Measurements from ENCODE around the gene SCGB3A1. TPM values are rescaled to one million over a fixed set of nuclear protein-coding genes. Genes with fewer than 3 reads are reported as not detected.

The SCGB3A1 gene
- total and polyA plus RNA-seq, 2 of the 4 experiments (the other 2 are of a cell fraction), result not detected

DNA sequence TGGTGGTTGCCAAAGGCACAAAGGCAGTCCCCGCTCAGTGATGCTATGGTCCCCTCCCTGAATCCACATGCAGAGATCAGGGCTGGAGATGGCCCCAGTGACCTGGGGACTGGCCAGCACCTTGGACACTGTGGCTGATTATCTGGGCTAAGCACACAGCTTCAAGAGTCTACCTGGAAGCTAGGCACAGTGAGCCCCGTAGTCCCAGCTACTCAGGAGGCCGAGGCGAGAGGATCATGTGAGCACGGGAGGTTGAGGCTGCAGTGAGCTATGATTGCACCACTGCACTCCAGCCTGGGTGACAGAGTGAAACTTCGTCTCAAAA, 8.3 kb upstream of the SCGB3A1 start:
- Histone ChIP-seq H4K91ac (ENCODE audit: insufficient read depth, low read depth, low read length) (no peak overlapping the region), H3K14ac (replicated peaks; ENCODE audit: low read depth, low read length) (no peak overlapping the region), H3K4me1 (ENCODE audit: control insufficient read depth, insufficient read depth, low read length) (no peaks in the 10 kb centered on the region), H4K5ac (ENCODE audit: low read depth, low read length) (no peak overlapping the region), H3K27me3 (ENCODE audit: control insufficient read depth, insufficient read depth, low read length) (peaks cover 7% of the 10 kb centered on the region; the same call in 1 of the 2 replicates), H2AK5ac (ENCODE audit: low read depth, low read length) (no peak overlapping the region), H3K27ac (ENCODE audit: insufficient read depth, low read length) (no peak overlapping the region), H3K4me2 (ENCODE audit: low read depth, low read length) (no peak overlapping the region), H2AK9ac (replicated peaks; ENCODE audit: low read depth, low read length, poor library complexity) (no peak overlapping the region), H2BK15ac (ENCODE audit: low read depth, low read length) (no peak overlapping the region), H3K9me1 (ENCODE audit: insufficient read depth, low read length) (no peaks in the 10 kb centered on the region), H3K4me3 (ENCODE audit: insufficient read depth, low read depth, low read length) (no peak overlapping the region), H4K20me1 (ENCODE audit: insufficient read depth, low read length) (no peaks in the 10 kb centered on the region), H3K9me3 (ENCODE audit: control insufficient read depth, insufficient read depth, low read length) (no peaks in the 10 kb centered on the region), H3K36me3 (ENCODE audit: control insufficient read depth, insufficient read depth, low read length) (no peaks in the 10 kb centered on the region), H2BK5ac (ENCODE audit: low read depth, low read length, poor library complexity, severe bottlenecking) (no peak overlapping the region), H4K8ac (ENCODE audit: low read depth in 2 of 2, low read length in 2 of 2) (no peak overlapping the region), H2BK120ac (ENCODE audit: low read depth, low read length) (no peak overlapping the region), H3K79me1 (ENCODE audit: low read depth in 1 of 2, low read length in 2 of 2) (no peaks in the 10 kb centered on the region), H2AFZ (replicated peaks; ENCODE audit: low read length, poor library complexity) (no peak overlapping the region), H3K23ac (ENCODE audit: low read depth, low read length) (no peak overlapping the region), H3K4ac (ENCODE audit: low read depth, low read length) (no peak overlapping the region), H3K18ac (ENCODE audit: low read depth, low read length) (no peak overlapping the region), H3K56ac (ENCODE audit: extremely low read depth, insufficient read depth, low read length) (no peak overlapping the region), H2BK20ac (ENCODE audit: low read depth, low read length) (no peak overlapping the region), H3K9ac (ENCODE audit: low read depth, low read length) (no peak overlapping the region)
- intact Hi-C loops (cut with micrococcal nuclease), result no loop called here
- TF ChIP-seq RFX5 (IDR thresholded peaks at IDR 0.05; ENCODE audit: low read depth, low read length), result no peak
- TF ChIP-seq, protein P1, sequence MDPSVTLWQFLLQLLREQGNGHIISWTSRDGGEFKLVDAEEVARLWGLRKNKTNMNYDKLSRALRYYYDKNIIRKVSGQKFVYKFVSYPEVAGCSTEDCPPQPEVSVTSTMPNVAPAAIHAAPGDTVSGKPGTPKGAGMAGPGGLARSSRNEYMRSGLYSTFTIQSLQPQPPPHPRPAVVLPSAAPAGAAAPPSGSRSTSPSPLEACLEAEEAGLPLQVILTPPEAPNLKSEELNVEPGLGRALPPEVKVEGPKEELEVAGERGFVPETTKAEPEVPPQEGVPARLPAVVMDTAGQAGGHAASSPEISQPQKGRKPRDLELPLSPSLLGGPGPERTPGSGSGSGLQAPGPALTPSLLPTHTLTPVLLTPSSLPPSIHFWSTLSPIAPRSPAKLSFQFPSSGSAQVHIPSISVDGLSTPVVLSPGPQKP (IDR thresholded peaks at IDR 0.05; ENCODE audit: borderline replicate concordance, low read depth, low read length), result no peak
- no peak for TF ChIP-seq MXI1 (IDR thresholded peaks at IDR 0.05; ENCODE audit: borderline replicate concordance, low read depth, low read length)
- TF ChIP-seq BHLHE40 (IDR thresholded peaks at IDR 0.05; ENCODE audit: low read depth, low read length), result no peak
- TF ChIP-seq POLR2A (IDR thresholded peaks at IDR 0.05; ENCODE audit: low read depth, low read length), result no peak
- TF ChIP-seq SMC3 (IDR thresholded peaks at IDR 0.05; ENCODE audit: low read depth, low read length), result no peak
- no peak for TF ChIP-seq MAZ (IDR thresholded peaks at IDR 0.05; ENCODE audit: borderline replicate concordance, low read depth, low read length)
- TF ChIP-seq RCOR1 (IDR thresholded peaks at IDR 0.05; ENCODE audit: insufficient replicate concordance, low read length), result no peak
- TF ChIP-seq CHD1 (IDR thresholded peaks at IDR 0.05; ENCODE audit: low read depth, low read length), result no peak
- no peak for TF ChIP-seq FOS (IDR thresholded peaks at IDR 0.05; ENCODE audit: low read depth, low read length)
- no peak for TF ChIP-seq RAD21 (IDR thresholded peaks at IDR 0.05; ENCODE audit: low read length)
- no peak for TF ChIP-seq CTCF (conservative IDR thresholded peaks at IDR 0.05; ENCODE audit: low read depth, low read length)
- no peak for TF ChIP-seq NFE2L2 (IDR thresholded peaks at IDR 0.05; ENCODE audit: low read depth, low read length)
- TF ChIP-seq USF2 (IDR thresholded peaks at IDR 0.05; ENCODE audit: low read depth, low read length), result no peak
- TF ChIP-seq CEBPB (IDR thresholded peaks at IDR 0.05; ENCODE audit: low read depth, low read length), result no peak
- no peak for TF ChIP-seq MAFK (IDR thresholded peaks at IDR 0.05; ENCODE audit: low read depth, low read length)
- ATAC-seq (ENCODE audit: low read depth) (no peak), DNase-seq (no peak)
- in situ Hi-C loops (cut with MboI; ENCODE audit: low sequenced_read_pairs), result no loop called here
- dilution Hi-C loops (cut with HindIII; ENCODE audit: low sequenced_read_pairs, unreplicated experiment), result no loop called here
- POLR2A ChIA-PET (ENCODE audit: unreplicated experiment), result no interaction called here
- CTCF ChIA-PET, result no interaction called here
- 83% methylated on average over 1 of the region's 6 CpGs; no CpG with 5 or more reads in 1 of the 2 experiments for WGBS, 2 experiments (ENCODE audit: extremely low coverage in 2 of 2, insufficient read length in 1 of 2)
- no TSS peak for BruUV-seq (replicated peaks)
